LoVo (cell line): Measurements from ENCODE around the gene EPM2AIP1.
"Not testable (repeated sequence)": the region's sequence is repeated elsewhere in the genome, so short reads cannot be mapped to it uniquely, and the experiment has no call there.

Experiments used
- DNase-seq: peaks from one replicate; pipeline ENCODE4 v3.0.0-alpha.2; 2016; ENCODE audit warnings: low spot score

The EPM2AIP1 gene

DNA sequence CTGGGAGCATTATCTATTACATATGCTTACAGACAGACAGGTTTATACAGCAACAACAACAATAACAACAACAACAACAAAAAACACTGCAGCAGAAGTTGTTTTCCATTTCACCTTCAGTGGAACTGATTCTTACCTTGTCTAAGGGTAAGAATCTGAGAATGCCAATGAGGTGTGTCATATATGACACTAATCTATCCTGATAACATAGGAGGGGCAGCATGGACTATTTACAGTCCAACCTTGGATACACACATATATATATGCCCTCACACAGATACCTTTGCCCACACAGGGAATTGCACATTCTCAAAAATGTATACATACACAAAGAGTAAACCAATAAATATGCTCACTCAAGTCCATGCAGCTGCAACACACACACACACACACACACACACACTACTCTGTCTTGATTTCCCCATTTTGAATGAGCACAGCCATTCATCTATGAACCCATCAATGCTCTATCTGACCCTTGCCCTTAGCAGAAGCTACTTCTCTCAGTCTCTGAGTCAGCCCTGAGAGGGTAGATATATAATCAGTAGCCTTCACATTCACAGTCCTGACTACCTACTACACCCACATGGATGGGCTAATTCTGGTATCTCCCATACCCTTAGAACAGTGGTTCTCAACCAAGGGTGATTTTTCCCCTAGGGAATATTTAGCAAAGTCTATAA is 38.3 kb downstream of the EPM2AIP1 start:
- DNase-seq, result no peak

DNA sequence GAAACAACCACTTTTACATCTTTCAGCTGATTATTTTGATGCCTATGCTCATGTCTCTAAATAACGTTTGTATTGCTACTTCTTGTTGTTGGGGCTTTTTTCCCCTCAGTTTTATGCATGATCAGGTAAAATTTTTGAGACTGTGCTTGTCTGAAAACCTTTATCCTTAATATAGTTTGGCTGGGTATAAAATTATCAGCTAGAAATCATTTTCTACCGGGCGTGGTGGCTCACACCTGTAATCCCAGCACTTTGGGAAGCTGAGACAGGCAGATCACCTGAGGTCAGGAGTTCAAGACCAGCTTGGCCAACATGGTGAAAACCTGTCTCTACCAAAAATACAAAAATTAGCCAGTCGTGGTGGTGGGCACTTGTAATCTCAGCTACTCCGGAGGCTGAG is 45.1 kb downstream of the EPM2AIP1 start:
- not testable (repeated sequence) for DNase-seq

DNA sequence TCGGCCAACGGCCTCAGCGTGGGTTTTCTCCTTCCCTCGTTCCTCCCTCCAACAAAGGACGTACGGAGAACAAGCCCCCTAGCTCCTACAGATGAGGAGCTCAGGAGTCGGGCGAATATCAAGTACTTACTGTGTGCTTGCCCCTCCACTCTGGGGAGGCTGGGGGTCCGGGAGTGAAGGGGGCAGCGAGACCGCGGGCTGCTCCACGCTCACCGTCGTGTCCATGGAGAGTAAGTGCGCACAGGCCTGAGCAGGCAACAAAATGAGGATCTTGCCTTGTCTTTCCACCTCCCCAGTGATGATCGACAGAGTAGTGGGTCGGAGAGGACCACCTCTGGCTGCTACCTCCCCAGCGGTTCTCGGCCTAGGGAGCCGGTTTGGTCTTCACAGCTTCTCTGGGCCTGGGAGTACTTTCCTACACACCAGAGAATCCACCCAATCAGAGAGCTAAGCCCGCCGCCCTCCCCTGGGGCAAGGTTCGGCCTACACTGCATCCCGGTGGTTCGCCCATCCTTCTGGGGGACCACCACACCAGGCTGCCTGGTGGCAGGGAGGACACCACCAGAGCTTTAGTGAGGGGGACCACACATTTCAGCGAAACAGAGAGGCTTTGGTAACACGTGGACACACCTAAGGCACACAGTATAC is 47.5 kb downstream of the EPM2AIP1 start:
- no peak for DNase-seq

DNA sequence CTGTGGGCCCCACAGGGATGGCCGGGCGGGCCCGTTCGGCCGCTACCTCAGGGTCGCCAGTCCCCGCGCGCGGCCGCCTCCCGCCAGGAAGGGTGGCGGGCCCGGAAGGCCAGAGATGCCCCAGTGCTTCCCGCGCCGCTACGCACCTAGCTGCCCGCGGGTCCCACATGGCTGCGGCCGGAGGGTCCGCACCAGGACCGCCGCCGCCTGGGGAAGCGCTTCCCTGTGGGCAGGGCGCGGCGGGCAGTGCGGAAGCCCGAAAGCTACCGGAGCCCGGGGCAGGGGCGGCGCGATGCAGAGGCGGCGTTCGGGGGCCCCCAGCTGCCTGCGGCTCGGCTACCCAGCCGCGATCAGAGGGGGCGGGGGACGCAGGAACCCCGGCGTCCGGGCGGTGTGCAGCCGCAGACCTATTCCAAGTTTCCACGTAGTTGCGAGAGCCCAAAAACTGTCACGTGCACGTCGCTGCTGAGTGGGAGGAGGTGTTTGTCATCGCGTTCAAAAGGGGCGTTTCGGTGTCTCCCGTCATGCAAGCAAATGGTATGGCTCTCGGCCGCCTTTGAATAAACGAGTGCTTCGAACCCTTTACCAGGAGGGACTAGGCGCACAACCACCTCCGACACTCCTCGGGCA is 48.2 kb downstream of the EPM2AIP1 start, which contains the start of gene TRANK1:
Gene TRANK1 (minus strand): TSS at position 414 of the 630 bp plus-strand sequence. CDS start 245 bp downstream, at position 169.
- DNase-seq, result no peak

DNA sequence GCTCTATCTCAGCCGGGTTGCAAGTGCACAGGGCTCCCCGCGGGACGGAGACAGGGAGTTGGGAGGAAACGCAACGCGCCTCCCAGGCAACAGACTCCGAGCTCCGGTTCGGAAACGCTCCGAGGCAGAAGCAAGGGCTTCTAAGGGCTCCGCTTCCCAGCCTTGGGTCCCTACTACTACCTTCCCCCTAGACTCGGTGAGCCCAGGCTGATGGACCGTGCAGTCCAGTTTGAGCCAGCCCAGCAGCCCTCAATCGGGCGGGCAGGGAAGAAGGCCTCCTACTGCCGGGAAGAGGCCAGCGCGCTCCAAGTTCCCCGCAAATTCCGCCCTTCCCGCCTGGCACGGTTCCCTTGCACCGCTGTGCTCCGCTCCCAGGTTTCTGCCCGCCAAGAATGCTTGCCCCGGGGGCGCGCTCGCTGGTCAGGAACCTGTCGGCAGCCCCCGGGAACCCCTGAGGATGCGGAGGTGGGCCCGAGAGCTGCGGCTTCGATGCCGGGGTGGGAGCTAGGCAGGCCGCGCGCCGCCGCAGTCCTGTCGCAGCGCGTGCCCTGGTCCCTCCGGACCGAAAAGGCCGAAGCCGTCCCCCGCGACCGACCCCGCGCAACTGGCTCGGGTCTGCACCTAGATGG is 48.8 kb downstream of the EPM2AIP1 start:
- DNase-seq, result no peak

DNA sequence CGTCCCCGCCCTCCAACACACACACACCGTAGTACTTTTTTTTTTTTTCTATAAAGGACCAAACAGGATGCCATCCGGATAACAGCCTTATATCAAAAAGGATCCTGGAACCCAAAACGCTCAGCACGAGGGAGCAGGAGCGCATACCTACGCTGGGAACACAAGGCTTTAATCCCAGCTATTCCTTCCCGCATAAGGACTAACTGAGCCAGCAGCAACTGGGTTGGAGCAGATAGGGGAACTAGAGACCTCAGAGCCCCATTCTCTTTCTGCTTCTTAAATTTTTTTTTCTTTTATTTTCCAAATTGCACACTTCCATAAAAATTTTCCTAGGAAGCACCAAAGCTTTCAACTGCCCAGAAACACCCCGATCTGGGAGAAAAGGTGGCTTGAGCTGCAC is 49.3 kb downstream of the EPM2AIP1 start:
- no peak for DNase-seq

DNA sequence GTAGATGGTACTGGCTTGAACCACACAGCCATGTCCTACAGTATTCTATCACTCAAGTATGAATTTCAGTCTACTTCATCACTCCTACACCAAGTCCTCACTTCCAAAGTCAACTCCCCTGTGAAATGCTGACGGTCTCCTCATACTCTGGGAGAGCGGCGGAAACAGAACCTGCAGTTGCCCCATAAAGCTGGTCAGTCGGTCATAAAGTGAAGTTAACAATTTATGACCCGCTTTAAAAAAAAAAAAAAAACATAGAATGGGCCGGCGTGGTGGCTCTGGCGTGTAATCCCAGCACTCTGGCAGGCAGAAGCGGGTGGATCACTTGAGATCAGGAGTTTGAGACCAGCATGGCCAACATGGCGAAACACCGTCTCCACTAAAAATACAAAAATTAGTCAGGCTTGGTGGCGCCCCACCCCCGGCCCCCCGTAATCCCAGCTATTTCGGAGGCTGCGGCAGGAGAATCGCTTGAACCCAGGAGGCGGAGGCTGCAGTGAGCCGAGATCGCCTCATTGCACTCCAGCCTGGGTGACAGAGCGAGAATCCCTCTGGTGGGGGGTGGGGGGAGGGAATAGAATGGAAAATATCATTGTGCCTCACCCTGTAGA is 50.2 kb downstream of the EPM2AIP1 start:
- no peak for DNase-seq

DNA sequence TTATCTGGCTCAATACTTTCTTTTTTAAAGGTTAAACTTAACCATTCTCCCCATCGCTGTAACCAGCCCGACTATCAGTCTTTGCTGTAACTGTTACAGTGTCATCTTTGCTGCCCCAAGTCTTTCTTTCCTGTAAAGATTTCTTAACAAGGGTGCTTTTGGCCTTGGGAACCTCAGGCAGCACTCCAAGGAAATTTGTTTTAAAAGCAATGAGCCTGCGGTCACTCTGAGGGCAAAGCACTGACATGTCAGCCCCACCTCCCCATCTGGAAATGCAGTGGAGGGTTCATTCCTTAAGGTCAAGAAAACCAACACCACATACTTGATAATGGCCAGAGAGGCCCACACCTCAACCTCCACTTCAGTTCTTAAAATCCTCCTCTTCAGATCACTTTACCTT is 51.3 kb downstream of the EPM2AIP1 start:
- no peak for DNase-seq

DNA sequence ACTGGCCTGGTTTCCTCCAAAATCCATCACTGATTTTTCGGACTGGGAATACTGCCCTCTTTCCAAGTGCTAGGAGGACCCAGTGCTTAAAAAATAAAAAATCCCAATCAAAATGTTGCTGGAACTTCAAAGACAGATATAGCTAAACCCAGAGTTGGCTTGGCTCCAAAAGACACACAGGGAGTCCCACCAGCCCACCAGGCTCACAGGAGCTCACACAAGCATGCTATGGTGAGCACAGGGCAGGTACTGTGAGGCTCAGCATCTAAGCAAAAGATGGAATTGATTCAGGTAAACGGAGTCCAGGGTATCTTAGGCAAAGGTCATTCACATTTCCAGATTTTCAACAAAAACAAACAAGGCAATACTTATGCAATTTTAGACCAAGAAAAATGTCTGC is 51.8 kb downstream of the EPM2AIP1 start:
- DNase-seq, result no peak

DNA sequence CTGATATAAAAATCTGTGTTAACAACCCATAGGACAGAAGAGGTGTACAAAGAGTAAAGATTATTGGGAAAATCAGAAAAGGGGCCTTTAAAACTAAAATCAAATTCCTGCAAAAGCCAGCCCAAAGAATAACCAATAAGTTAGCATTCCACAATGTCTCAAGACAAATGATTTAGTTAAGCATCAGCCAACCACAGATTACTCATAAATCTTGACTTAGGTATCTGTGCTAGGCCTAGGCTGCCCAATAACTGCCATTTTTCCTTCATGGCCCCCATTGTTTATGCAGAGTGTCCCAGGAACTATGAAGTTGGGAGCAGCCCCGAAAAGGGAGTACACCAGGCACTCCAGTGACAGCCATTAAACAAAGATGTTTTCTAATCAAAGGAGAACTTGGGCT is 55.4 kb downstream of the EPM2AIP1 start:
- DNase-seq, result no peak
